ENCODE results near the gene DAAM1. TPM values are rescaled to one million over a fixed set of nuclear protein-coding genes. Genes with fewer than 3 reads are reported as not detected.

DAAM1 gene
- total RNA-seq, 1 donor from 2014 or later: 42.0 TPM

DNA sequence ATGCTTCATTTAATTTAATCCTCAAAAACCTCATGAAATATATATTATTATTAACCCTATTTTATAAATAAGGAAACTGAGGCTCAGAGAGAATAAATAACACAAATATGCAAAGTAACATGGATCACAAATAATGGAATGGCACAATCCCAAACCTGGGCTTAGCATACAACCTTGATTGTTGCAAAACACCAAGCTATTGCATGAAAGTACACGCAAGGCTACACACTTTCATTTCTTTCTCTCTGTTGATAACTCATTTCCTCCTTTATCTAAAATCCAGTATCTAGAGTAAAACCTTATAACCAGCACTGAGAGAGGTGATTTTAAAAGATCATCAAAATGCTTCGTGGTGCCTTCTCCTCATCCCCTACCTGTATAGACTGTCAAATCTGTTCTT lies 2.8 kb upstream of the DAAM1 start:
- H3K27me3 ChIP-seq: no peaks in the 10 kb centered on the region
- peaks cover 26% of the 10 kb centered on the region for H3K4me1 ChIP-seq
- H3K9me3 ChIP-seq: no peaks in the 10 kb centered on the region
- no peak for DNase-seq (ENCODE audit: extremely low spot score in 2 of 2)
- no peaks in the 10 kb centered on the region for H3K36me3 ChIP-seq
- intact Hi-C loops (cut with DNase I): loop anchor here (10.0 kb wide), 1 partner anchor 239 kb away; no protein-coding TSS in a partner anchor
- H3K27ac ChIP-seq: no peak overlapping the region
- no peak overlapping the region for H3K4me3 ChIP-seq
- TF ChIP-seq, protein P1, sequence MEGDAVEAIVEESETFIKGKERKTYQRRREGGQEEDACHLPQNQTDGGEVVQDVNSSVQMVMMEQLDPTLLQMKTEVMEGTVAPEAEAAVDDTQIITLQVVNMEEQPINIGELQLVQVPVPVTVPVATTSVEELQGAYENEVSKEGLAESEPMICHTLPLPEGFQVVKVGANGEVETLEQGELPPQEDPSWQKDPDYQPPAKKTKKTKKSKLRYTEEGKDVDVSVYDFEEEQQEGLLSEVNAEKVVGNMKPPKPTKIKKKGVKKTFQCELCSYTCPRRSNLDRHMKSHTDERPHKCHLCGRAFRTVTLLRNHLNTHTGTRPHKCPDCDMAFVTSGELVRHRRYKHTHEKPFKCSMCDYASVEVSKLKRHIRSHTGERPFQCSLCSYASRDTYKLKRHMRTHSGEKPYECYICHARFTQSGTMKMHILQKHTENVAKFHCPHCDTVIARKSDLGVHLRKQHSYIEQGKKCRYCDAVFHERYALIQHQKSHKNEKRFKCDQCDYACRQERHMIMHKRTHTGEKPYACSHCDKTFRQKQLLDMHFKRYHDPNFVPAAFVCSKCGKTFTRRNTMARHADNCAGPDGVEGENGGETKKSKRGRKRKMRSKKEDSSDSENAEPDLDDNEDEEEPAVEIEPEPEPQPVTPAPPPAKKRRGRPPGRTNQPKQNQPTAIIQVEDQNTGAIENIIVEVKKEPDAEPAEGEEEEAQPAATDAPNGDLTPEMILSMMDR (IDR thresholded peaks at IDR 0.05): no peak
- no peak for TF ChIP-seq POLR2A (IDR thresholded peaks at IDR 0.05)
- TF ChIP-seq POLR2AphosphoS5 (IDR thresholded peaks at IDR 0.05; ENCODE audit: insufficient read depth in 1 of 2, low read depth in 1 of 2): no peak

DNA sequence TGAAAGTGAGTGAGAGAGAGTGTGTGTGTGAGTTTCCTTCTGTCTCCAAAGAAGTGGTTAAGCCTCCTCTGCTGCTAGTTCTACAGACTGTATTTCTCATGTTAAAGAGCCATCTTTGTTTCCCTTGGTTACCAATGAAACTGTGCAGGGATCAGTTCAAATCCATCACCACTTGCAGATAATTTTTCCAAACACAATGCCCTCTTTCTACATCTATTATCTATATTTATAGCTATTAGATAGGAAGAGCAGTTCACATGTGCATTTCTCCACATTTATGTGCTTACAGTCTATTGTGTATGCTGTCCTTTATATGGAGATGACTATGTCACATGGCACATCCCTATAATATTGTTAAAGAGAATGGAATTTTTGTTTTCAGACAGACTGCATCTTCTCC lies 2.2 kb upstream of the DAAM1 start:
- no peak for TF ChIP-seq POLR2A (IDR thresholded peaks at IDR 0.05)
- TF ChIP-seq, protein P1 (IDR thresholded peaks at IDR 0.05): no peak
- TF ChIP-seq POLR2AphosphoS5 (IDR thresholded peaks at IDR 0.05; ENCODE audit: insufficient read depth in 1 of 2, low read depth in 1 of 2): no peak
- intact Hi-C loops (cut with DNase I): loop anchor here (10.0 kb wide), 1 partner anchor 238 kb away; no protein-coding TSS in a partner anchor
- Histone ChIP-seq H3K27me3 (no peaks in the 10 kb centered on the region), H3K9me3 (no peaks in the 10 kb centered on the region), H3K4me1 (peaks cover 30% of the 10 kb centered on the region), H3K4me3 (no peak overlapping the region), H3K36me3 (no peaks in the 10 kb centered on the region), H3K27ac (no peak overlapping the region)
- DNase-seq (ENCODE audit: extremely low spot score in 2 of 2): no peak

DNA sequence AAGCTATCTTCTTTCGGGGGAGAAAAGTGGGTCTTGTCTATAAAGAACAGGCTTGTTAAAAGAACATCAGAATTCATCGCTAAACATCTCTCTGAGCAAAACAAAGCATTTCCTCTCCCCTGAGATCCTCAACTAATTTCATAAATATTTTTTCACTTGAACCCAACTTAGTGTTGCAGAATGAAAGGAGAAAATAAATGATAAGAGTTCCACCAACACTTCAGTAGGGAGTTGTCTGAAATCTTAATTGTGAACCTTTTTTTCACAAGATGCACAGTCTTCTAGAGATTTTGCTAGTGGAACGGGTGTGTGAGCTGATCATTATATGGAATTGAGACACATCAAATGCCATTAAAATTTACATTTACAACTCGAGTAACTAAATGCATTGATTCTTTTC lies 1.3 kb upstream of the DAAM1 start:
- peak overlapping the region in 1 of 2 donors; percentile 83 for H3K4me3 ChIP-seq
- DNase-seq (ENCODE audit: extremely low spot score in 2 of 2): no peak
- intact Hi-C loops (cut with DNase I): loop anchor here (10.0 kb wide), 1 partner anchor 238 kb away; no protein-coding TSS in a partner anchor
- no peaks in the 10 kb centered on the region for H3K36me3 ChIP-seq
- H3K4me1 ChIP-seq: peaks cover 37% of the 10 kb centered on the region
- H3K27me3 ChIP-seq: no peaks in the 10 kb centered on the region
- TF ChIP-seq, protein P1 (IDR thresholded peaks at IDR 0.05): no peak
- TF ChIP-seq POLR2A (IDR thresholded peaks at IDR 0.05) (no peak), POLR2AphosphoS5 (IDR thresholded peaks at IDR 0.05; ENCODE audit: insufficient read depth in 1 of 2, low read depth in 1 of 2) (no peak)
- peak overlapping the region; percentile 90 for H3K27ac ChIP-seq
- H3K9me3 ChIP-seq: no peaks in the 10 kb centered on the region

DNA sequence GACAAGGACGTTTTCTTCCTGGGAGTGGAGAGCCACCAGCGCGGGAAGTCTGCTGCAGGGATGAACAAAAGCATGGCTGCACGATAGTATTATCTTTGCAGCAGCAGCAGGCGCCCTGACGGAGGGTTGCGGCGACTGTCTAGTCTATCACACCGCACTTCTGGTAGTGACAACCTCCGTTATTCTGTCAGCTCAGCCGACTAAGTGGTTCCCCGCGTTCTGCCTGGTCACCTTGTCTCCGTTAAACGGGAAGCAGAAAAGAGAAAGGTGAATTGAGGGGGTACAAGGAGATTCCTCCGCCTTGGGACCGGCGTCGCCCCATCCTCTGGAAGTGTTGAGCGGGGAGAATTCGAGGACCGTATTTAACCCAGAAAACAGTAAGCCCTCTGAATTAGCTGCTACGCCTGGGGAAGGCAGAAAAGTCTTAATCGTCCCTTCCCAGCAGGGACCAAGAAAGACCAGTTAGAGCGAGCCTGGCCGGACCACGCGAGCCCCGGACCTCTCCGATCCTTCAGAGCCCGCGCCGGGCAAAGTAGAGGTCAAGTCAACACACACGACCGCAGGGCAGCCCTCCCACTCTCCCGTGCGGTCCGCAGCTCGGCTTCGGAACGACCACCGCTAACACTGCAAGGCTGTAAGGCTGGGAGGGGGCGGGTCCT lies 536 bp upstream of the DAAM1 start:
- peak overlapping the region; percentile 90 for H3K27ac ChIP-seq
- DNase-seq (ENCODE audit: extremely low spot score in 2 of 2): peak in 1 of 2 donors; percentile 91

DNA sequence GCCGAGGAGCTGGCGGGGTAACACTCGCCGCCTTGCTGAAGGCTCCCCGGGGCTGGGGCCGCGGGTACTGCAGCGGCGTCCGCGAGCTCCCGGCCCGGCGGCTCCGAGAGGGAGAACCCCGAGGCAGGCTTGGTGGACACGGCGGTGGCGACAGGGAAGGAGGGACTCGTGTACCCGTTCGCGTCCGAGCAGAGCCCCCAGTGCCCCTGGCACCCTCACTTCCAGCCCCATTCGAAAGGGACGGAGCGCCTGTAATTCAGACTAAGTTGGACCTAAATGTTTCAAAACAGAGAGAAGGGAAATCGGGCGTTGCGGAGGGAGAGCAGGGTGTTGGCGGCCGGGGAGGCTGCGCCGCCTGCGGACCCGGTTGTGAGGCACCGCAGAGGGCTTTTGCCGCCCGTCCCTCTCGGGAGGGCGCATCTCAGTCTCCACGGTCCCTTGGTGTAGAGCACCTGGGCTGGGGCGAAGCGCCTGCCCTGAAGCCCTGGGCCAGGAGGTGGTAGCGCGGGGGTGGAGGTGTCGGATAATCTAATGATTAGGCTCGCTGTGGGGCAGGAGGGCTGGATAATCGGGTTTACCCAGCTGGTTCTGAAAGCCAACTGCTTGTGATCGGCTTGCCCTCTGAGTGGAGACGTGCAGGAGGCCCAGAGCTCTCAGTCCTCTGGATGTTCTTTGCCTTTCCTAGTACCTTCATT lies 771 bp downstream of the DAAM1 start:
- H3K27ac ChIP-seq: peak overlapping the region; percentile 90
- no peak for DNase-seq (ENCODE audit: extremely low spot score in 2 of 2)
- H3K4me1 ChIP-seq: peaks cover 56% of the 10 kb centered on the region
- intact Hi-C loops (cut with DNase I): loop anchor here (10.0 kb wide), 1 partner anchor 236 kb away; no protein-coding TSS in a partner anchor
- no peaks in the 10 kb centered on the region for H3K36me3 ChIP-seq
- no peaks in the 10 kb centered on the region for H3K27me3 ChIP-seq
- TF ChIP-seq, protein P1 (IDR thresholded peaks at IDR 0.05): no peak
- TF ChIP-seq POLR2AphosphoS5 (IDR thresholded peaks at IDR 0.05; ENCODE audit: insufficient read depth in 1 of 2, low read depth in 1 of 2) (no peak), POLR2A (IDR thresholded peaks at IDR 0.05) (no peak)
- peak overlapping the region; percentile 83 to 92 for H3K4me3 ChIP-seq
- H3K9me3 ChIP-seq: no peaks in the 10 kb centered on the region

More for the DNA sequence above, 536 bp upstream of the DAAM1 start:
- Histone ChIP-seq H3K9me3 (no peaks in the 10 kb centered on the region), H3K4me1 (peaks cover 45% of the 10 kb centered on the region), H3K27me3 (no peaks in the 10 kb centered on the region), H3K36me3 (no peaks in the 10 kb centered on the region), H3K4me3 (peak overlapping the region; percentile 83 to 92)
- intact Hi-C loops (cut with DNase I): loop anchor here (10.0 kb wide), 1 partner anchor 237 kb away; no protein-coding TSS in a partner anchor
- TF ChIP-seq POLR2A (IDR thresholded peaks at IDR 0.05) (peak in 1 of 2 donors; percentile 39), POLR2AphosphoS5 (IDR thresholded peaks at IDR 0.05; ENCODE audit: insufficient read depth in 1 of 2, low read depth in 1 of 2) (no peak)
